ENCODE measurements around the gene PTMS.

GRCh38 chr12:6817098-6817497 is 50.9 kb downstream of the PTMS start:
- TF ChIP-seq CTCF (IDR thresholded peaks at IDR 0.05) (no peak), ZFX (IDR thresholded peaks at IDR 0.05; ENCODE audit: borderline replicate concordance) (no peak)

Measured in 22Rv1 (cell line).